Keratinocyte (primary cell): ENCODE measurements around the gene THRB. TPM values are rescaled to one million over a fixed set of nuclear protein-coding genes. Genes with fewer than 3 reads are reported as not detected.

Experiments used
- DNase-seq: peaks from one replicate; pipeline ENCODE4 v3.0.0-alpha.2; 2011; ENCODE audit warnings: low read depth, missing footprints, low spot score
- FAIRE-seq: peaks from 2 replicates; lab custom pipeline; 2011; peaks lifted over from hg19 to GRCh38; lab: Jason Lieb, UNC
- H2AFZ ChIP-seq: 2 replicates; pipeline ENCODE4 v1.6.0; 2012; ENCODE audit warnings: low read length, control low read depth, inconsistent platforms; ENCODE audit not compliant: control insufficient read depth
- H3K27ac ChIP-seq: 2 replicates; pipeline ENCODE4 v1.5.1; 2011; ENCODE audit warnings: low read length; ENCODE audit not compliant: control insufficient read depth, insufficient read depth
- H3K27me3 ChIP-seq: 3 replicates; pipeline ENCODE4 v1.6.0; 2011; ENCODE audit warnings: low read length; ENCODE audit not compliant: control insufficient read depth, insufficient read depth; ENCODE audit errors: extremely low read depth
- H3K36me3 ChIP-seq, 2 experiments: 2 replicates in 1 of 2; 3 replicates in 1 of 2; pipeline ENCODE4 v1.5.1; 2011; ENCODE audit warnings: low read length in 2 of 2, mild to moderate bottlenecking in 1 of 2; ENCODE audit not compliant: control insufficient read depth in 2 of 2, insufficient read depth in 2 of 2; ENCODE audit errors: extremely low read depth in 1 of 2
- H3K4me1 ChIP-seq: 3 replicates; pipeline ENCODE4 v1.5.1; 2011; ENCODE audit warnings: low read length; ENCODE audit not compliant: control insufficient read depth, insufficient read depth; ENCODE audit errors: extremely low read depth
- H3K4me2 ChIP-seq: 3 replicates; pipeline ENCODE4 v1.6.0; 2011; ENCODE audit warnings: low read depth, low read length; ENCODE audit not compliant: control insufficient read depth, insufficient read depth; ENCODE audit errors: extremely low read depth
- H3K4me3 ChIP-seq, 3 experiments: fragments of 200-600 bp in 1 of 3; sonication (generic) in 1 of 3; 2 replicates in 2 of 3; 3 replicates in 1 of 3; pipeline ENCODE4 v1.5.1; 2011 to 2016; ENCODE audit warnings: low read length in 3 of 3, mild to moderate bottlenecking in 3 of 3, control low read depth in 2 of 3, inconsistent platforms in 1 of 3, low read depth in 1 of 3, mixed read lengths in 1 of 3, mixed run types in 1 of 3, moderate library complexity in 1 of 3; ENCODE audit not compliant: control insufficient read depth in 2 of 3, insufficient read depth in 2 of 3; ENCODE audit errors: extremely low read depth in 1 of 3
- H3K79me2 ChIP-seq: 2 replicates; pipeline ENCODE4 v1.6.0; 2012; ENCODE audit warnings: low read length; ENCODE audit not compliant: control insufficient read depth, insufficient read depth
- H3K9ac ChIP-seq: 3 replicates; pipeline ENCODE4 v1.6.0; 2011; ENCODE audit warnings: low read length; ENCODE audit not compliant: control insufficient read depth, insufficient read depth; ENCODE audit errors: extremely low read depth
- H3K9me1 ChIP-seq: 3 replicates; pipeline ENCODE4 v1.6.0; 2011; ENCODE audit warnings: low read length; ENCODE audit not compliant: control insufficient read depth, insufficient read depth; ENCODE audit errors: extremely low read depth
- H3K9me3 ChIP-seq: 2 replicates; pipeline ENCODE4 v1.5.1; 2012; ENCODE audit warnings: low read depth, low read length; ENCODE audit not compliant: control insufficient read depth
- H4K20me1 ChIP-seq: 3 replicates; pipeline ENCODE4 v1.6.0; 2011; ENCODE audit warnings: low read length; ENCODE audit not compliant: control insufficient read depth, insufficient read depth; ENCODE audit errors: extremely low read depth
- EZH2 ChIP-seq: IDR thresholded peaks from one replicate; pipeline ENCODE4 v1.6.1; 2012; ENCODE audit warnings: inconsistent platforms, mild to moderate bottlenecking, low read length, moderate library complexity
- dilution Hi-C: fragments of 300-500 bp; cut with MboI; formaldehyde crosslinking; loops from one replicate; pipeline ENCODE4 v1.7.0; 2020; ENCODE audit warnings: low sequenced_read_pairs; ENCODE audit not compliant: extremely low pct_ligation_motif_present
- polyA plus RNA-seq, 5 experiments: library from polyadenylated mRNA; depleted of rRNA in 3 of 5; stranded (reverse) in 3 of 5; stranded (forward) in 1 of 5; unstranded in 1 of 5; fragments of >200 nt; gene quantifications; 1 replicate in 1 of 5; 2 replicates in 3 of 5; 3 replicates in 1 of 5; pipeline versions ENCODE4 v1.2.1 to v1.2.3, GENCODE V29; 2011 to 2012; ENCODE audit warnings: missing spikeins in 2 of 5, low read depth in 1 of 5, low replicate concordance in 1 of 5
- TF ChIP-seq, protein P1 (sequence below), 3 experiments: IDR thresholded peaks in 1 of 3; conservative IDR thresholded peaks in 1 of 3; optimal IDR thresholded peaks in 1 of 3; 2 replicates in 2 of 3; 3 replicates in 1 of 3; pipeline versions ENCODE3 to v1.5.1; 2011; ENCODE audit warnings: low read length in 3 of 3, mild to moderate bottlenecking in 3 of 3, moderate library complexity in 2 of 3, control low read depth in 1 of 3, inconsistent platforms in 1 of 3; ENCODE audit not compliant: insufficient read depth in 2 of 3; ENCODE audit errors: extremely low read depth in 1 of 3

The THRB gene
- polyA plus RNA-seq, 1 donor (not counting 4 experiments of a cell fraction or from before 2014, with no cell fraction given), result 2.6 TPM

DNA sequence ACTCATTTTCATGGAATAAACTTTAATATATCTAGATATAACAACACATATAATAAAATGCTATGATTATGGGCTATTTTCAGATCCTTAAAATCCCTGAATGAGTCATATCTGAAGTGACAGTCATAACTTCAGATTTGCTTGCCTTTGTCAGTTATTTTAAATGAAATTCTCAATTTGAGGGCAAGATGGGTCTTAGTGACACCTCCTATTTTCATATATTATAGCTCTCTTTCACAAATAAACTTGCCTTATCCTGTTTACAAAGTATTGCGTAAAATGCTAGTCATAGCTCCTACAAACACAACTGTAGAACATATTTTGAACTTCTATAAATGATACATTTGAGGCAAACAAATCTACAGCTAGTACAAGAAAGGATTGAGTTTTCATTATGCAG, 6.2 kb upstream of the THRB start:
- Histone ChIP-seq H3K27ac (no peak overlapping the region), H3K27me3 (no peaks in the 10 kb centered on the region), H3K9me3 (no peaks in the 10 kb centered on the region), H3K36me3 (no peaks in the 10 kb centered on the region), H4K20me1 (no peaks in the 10 kb centered on the region), H3K9me1 (no peaks in the 10 kb centered on the region), H3K4me3 (no peak overlapping the region), H3K4me1 (peaks cover 6% of the 10 kb centered on the region), H2AFZ (no peak overlapping the region), H3K79me2 (no peaks in the 10 kb centered on the region), H3K9ac (no peak overlapping the region), H3K4me2 (no peak overlapping the region)
- no peak for TF ChIP-seq EZH2
- TF ChIP-seq, protein P1, sequence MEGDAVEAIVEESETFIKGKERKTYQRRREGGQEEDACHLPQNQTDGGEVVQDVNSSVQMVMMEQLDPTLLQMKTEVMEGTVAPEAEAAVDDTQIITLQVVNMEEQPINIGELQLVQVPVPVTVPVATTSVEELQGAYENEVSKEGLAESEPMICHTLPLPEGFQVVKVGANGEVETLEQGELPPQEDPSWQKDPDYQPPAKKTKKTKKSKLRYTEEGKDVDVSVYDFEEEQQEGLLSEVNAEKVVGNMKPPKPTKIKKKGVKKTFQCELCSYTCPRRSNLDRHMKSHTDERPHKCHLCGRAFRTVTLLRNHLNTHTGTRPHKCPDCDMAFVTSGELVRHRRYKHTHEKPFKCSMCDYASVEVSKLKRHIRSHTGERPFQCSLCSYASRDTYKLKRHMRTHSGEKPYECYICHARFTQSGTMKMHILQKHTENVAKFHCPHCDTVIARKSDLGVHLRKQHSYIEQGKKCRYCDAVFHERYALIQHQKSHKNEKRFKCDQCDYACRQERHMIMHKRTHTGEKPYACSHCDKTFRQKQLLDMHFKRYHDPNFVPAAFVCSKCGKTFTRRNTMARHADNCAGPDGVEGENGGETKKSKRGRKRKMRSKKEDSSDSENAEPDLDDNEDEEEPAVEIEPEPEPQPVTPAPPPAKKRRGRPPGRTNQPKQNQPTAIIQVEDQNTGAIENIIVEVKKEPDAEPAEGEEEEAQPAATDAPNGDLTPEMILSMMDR (optimal IDR thresholded peaks at IDR 0.05 in 1 of 3, IDR thresholded peaks at IDR 0.05 in 1 of 3, conservative IDR thresholded peaks at IDR 0.05 in 1 of 3; ENCODE audit: extremely low read depth in 1 of 3, insufficient read depth in 2 of 3, low read length in 3 of 3), result no peak
- FAIRE-seq (no peak), DNase-seq (no peak)
- dilution Hi-C loops, result no loop called here

DNA sequence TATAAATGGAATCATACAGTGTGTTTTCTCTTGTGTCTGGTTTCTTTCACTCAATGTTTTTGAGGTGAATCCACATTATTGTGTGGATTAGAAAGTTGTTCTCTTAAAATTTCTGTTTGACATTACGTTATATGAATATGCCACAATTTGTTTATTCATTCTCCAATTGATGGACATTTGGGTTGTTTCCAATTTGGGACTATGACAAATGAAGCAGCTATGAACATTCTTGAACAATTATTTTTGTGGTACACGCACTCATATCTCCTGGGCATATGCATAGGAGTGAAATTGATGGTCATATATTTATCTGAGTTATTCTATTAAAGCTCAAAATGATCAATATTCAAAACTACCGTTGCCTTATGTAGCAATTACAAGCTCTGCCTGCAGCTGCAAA, 5.3 kb upstream of the THRB start:
- TF ChIP-seq, protein P1 (optimal IDR thresholded peaks at IDR 0.05 in 1 of 3, IDR thresholded peaks at IDR 0.05 in 1 of 3, conservative IDR thresholded peaks at IDR 0.05 in 1 of 3; ENCODE audit: extremely low read depth in 1 of 3, insufficient read depth in 2 of 3, low read length in 3 of 3), result no peak
- TF ChIP-seq EZH2, result no peak
- no peak for FAIRE-seq
- dilution Hi-C loops, result no loop called here

More for the DNA sequence above, 5.3 kb upstream of the THRB start:
- no peak for DNase-seq
- Histone ChIP-seq H3K4me1 (peaks cover 6% of the 10 kb centered on the region), H3K79me2 (no peaks in the 10 kb centered on the region), H3K27ac (no peak overlapping the region), H4K20me1 (no peaks in the 10 kb centered on the region), H3K27me3 (no peaks in the 10 kb centered on the region), H3K9me3 (no peaks in the 10 kb centered on the region), H3K9me1 (no peaks in the 10 kb centered on the region), H3K4me2 (no peak overlapping the region), H3K36me3 (no peaks in the 10 kb centered on the region), H3K9ac (no peak overlapping the region), H3K4me3 (no peak overlapping the region), H2AFZ (no peak overlapping the region)
